ENCODE data around the gene ABLIM2.
A peak's percentile ranks its signal among the peaks of the same experiment; 100 is the strongest.

The ABLIM2 gene

GRCh38 chr4:8022767-8023695, 135.6 kb downstream of the ABLIM2 start:
- DNase-seq = no peak
- intact Hi-C loops (cut with DNase I) = loop anchor here (10.0 kb wide), 1 partner anchor 132 kb away; the partner anchor contains the start of gene ABLIM2

- intact Hi-C loops (cut with DNase I) = loop anchor here (10.0 kb wide), 1 partner anchor 133 kb away; the partner anchor contains the start of gene ABLIM2
- no peak for DNase-seq
These were observed 136.8 kb downstream of the ABLIM2 start for GRCh38 chr4:8021796-8022195.

GRCh38 chr4:8019396-8020365, 138.9 kb downstream of the ABLIM2 start:
- intact Hi-C loops (cut with DNase I) = loop anchor here (10.0 kb wide), 1 partner anchor 135 kb away; the partner anchor contains the start of gene ABLIM2
- DNase-seq = peak in 3 of 10 donors; percentile 32 to 52 (median 50)

GRCh38 chr4:8016527-8016926, 142.1 kb downstream of the ABLIM2 start:
- intact Hi-C loops (cut with DNase I) = no loop called here
- no peak for DNase-seq

- DNase-seq = peak in 1 of 10 donors; percentile 31
- intact Hi-C loops (cut with DNase I) = no loop called here
These were observed 143.1 kb downstream of the ABLIM2 start for GRCh38 chr4:8015512-8015911.

- intact Hi-C loops (cut with DNase I) = no loop called here
- peak in 2 of 10 donors; percentile 46 to 78 for DNase-seq
These were observed 144.5 kb downstream of the ABLIM2 start for GRCh38 chr4:8013976-8014726.

GRCh38 chr4:8012517-8012916, 146.1 kb downstream of the ABLIM2 start:
- DNase-seq = no peak
- intact Hi-C loops (cut with DNase I) = no loop called here

- intact Hi-C loops (cut with DNase I) = no loop called here
- DNase-seq = peak; percentile 65 to 96 (median 76)
These were observed 148.0 kb downstream of the ABLIM2 start for GRCh38 chr4:8010618-8011017.

GRCh38 chr4:8009710-8010511, 148.7 kb downstream of the ABLIM2 start:
- DNase-seq = peak in 2 of 10 donors; percentile 74 to 82
- intact Hi-C loops (cut with DNase I) = no loop called here

GRCh38 chr4:8009097-8009496, 149.5 kb downstream of the ABLIM2 start:
- peak in 1 of 10 donors; percentile 46 for DNase-seq
- intact Hi-C loops (cut with DNase I) = no loop called here

- intact Hi-C loops (cut with DNase I) = no loop called here
- peak in 2 of 10 donors; percentile 61 to 72 for DNase-seq
These were observed 150.2 kb downstream of the ABLIM2 start for GRCh38 chr4:8008391-8008790.

- intact Hi-C loops (cut with DNase I) = no loop called here
- peak in 2 of 10 donors; percentile 45 to 58 for DNase-seq
These were observed 151.0 kb downstream of the ABLIM2 start for GRCh38 chr4:8007581-8007980.

GRCh38 chr4:8006471-8006870, 152.1 kb downstream of the ABLIM2 start:
- intact Hi-C loops (cut with DNase I) = no loop called here

GRCh38 chr4:8005814-8006215, 152.8 kb downstream of the ABLIM2 start:
- peak in 3 of 10 donors; percentile 39 to 81 (median 64) for DNase-seq
- intact Hi-C loops (cut with DNase I) = no loop called here

More at GRCh38 chr4:8006471-8006870, 152.1 kb downstream of the ABLIM2 start:
- peak in 2 of 10 donors; percentile 49 to 59 for DNase-seq

GRCh38 chr4:8005033-8005808, 153.4 kb downstream of the ABLIM2 start:
- DNase-seq = peak in 2 of 10 donors; percentile 30 to 55
- intact Hi-C loops (cut with DNase I) = no loop called here

GRCh38 chr4:8004066-8004465, 154.5 kb downstream of the ABLIM2 start:
- peak in 3 of 10 donors; percentile 32 to 76 (median 66) for DNase-seq
- intact Hi-C loops (cut with DNase I) = no loop called here

- intact Hi-C loops (cut with DNase I) = no loop called here
- peak in 3 of 10 donors; percentile 65 to 81 (median 77) for DNase-seq
These were observed 155.9 kb downstream of the ABLIM2 start for GRCh38 chr4:8002525-8003309.

All from posterior cingulate gyrus (tissue), 11 donors.